Endothelial cell of umbilical vein (primary cell): ENCODE results near the gene PSMB3. TPM values are rescaled to one million over a fixed set of nuclear protein-coding genes. Genes with fewer than 3 reads are reported as not detected.

Experiments
- BruUV-seq: library from RNA; stranded (reverse); fragments of 400-500 nt; replicated peaks from 2 replicates; lab custom pipeline; 2021; lab: Mats Ljungman, UMichigan
- CTCF ChIA-PET: fragments of 300-600, 350-600 bp; sonication (Branson Sonifier 250); formaldehyde crosslinking; loops from one replicate; lab custom pipeline; 2021; ENCODE audit warnings: antibody characterized with exemption, inconsistent platforms; lab: Charles Lee
- POLR2A ChIA-PET: fragments of 300-600, 350-600 bp; sonication (Branson Sonifier 250); formaldehyde crosslinking; loops from one replicate; lab custom pipeline; 2021; ENCODE audit warnings: antibody characterized with exemption, inconsistent platforms; lab: Charles Lee
- DNase-seq: peaks from one replicate; pipeline ENCODE4 v3.0.0-alpha.2; 2011; ENCODE audit warnings: low read depth, low spot score
- FAIRE-seq: peaks from 2 replicates; lab custom pipeline; 2011; peaks lifted over from hg19 to GRCh38; lab: Jason Lieb, UNC
- H2AFZ ChIP-seq: 2 replicates; pipeline ENCODE4 v1.6.0; 2012; ENCODE audit warnings: low read depth, low read length, control low read depth, inconsistent platforms
- H3K27ac ChIP-seq: 2 replicates; pipeline ENCODE4 v1.5.1; 2011; ENCODE audit warnings: low read depth, mild to moderate bottlenecking, control low read depth, low read length, moderate library complexity; ENCODE audit not compliant: insufficient read depth
- H3K27me3 ChIP-seq, 2 experiments: 2 replicates each; pipeline versions ENCODE4 v1.6.0 to v1.6.1; 2011; ENCODE audit warnings: low read length in 2 of 2, mixed read lengths in 1 of 2; ENCODE audit not compliant: control insufficient read depth in 2 of 2, insufficient read depth in 2 of 2
- H3K36me3 ChIP-seq, 2 experiments: 2 replicates in 1 of 2; 3 replicates in 1 of 2; pipeline ENCODE4 v1.5.1; 2011; ENCODE audit warnings: low read length in 2 of 2, mild to moderate bottlenecking in 1 of 2, moderate library complexity in 1 of 2; ENCODE audit not compliant: control insufficient read depth in 2 of 2, insufficient read depth in 2 of 2; ENCODE audit errors: extremely low read depth in 1 of 2
- H3K4me1 ChIP-seq: 3 replicates; pipeline ENCODE4 v1.5.1; 2011; ENCODE audit warnings: mild to moderate bottlenecking, low read length; ENCODE audit not compliant: control insufficient read depth, insufficient read depth; ENCODE audit errors: extremely low read depth
- H3K4me2 ChIP-seq: 2 replicates; pipeline ENCODE4 v1.6.1; 2011; ENCODE audit warnings: low read length, control low read depth, mixed read lengths; ENCODE audit not compliant: insufficient read depth
- H3K4me3 ChIP-seq, 3 experiments: fragments of 200-600 bp in 1 of 3; sonication (generic), shearing (Covaris generic) in 1 of 3; replicated peaks in 1 of 3; 2 replicates each; pipeline ENCODE4 v1.5.1; 2011 to 2016; ENCODE audit warnings: control low read depth in 3 of 3, low read length in 3 of 3, mild to moderate bottlenecking in 2 of 3, inconsistent platforms in 1 of 3, low read depth in 1 of 3, moderate library complexity in 1 of 3; ENCODE audit not compliant: insufficient read depth in 1 of 3
- H3K79me2 ChIP-seq: 2 replicates; pipeline ENCODE4 v1.6.0; 2012; ENCODE audit warnings: low read length, inconsistent platforms; ENCODE audit not compliant: control insufficient read depth, insufficient read depth
- H3K9ac ChIP-seq: replicated peaks from 2 replicates; pipeline ENCODE3; 2011; ENCODE audit warnings: low read length, control low read depth; ENCODE audit not compliant: insufficient read depth; ENCODE audit errors: extremely low read depth
- H3K9me1 ChIP-seq: replicated peaks from 3 replicates; pipeline ENCODE4 v1.6.0; 2011; ENCODE audit warnings: mild to moderate bottlenecking, low read length; ENCODE audit not compliant: control insufficient read depth, insufficient read depth; ENCODE audit errors: extremely low read depth
- H3K9me3 ChIP-seq: replicated peaks from 2 replicates; pipeline ENCODE4 v1.5.1; 2012; ENCODE audit warnings: low read length, inconsistent platforms; ENCODE audit not compliant: control insufficient read depth, insufficient read depth
- H4K20me1 ChIP-seq: replicated peaks from 2 replicates; pipeline ENCODE3; 2011; ENCODE audit warnings: mild to moderate bottlenecking, low read length; ENCODE audit not compliant: control insufficient read depth, insufficient read depth; ENCODE audit errors: extremely low read depth
- GATA2 ChIP-seq: IDR thresholded peaks from 2 replicates; pipeline ENCODE4 v1.7.0; 2011; ENCODE audit warnings: low read depth, mild to moderate bottlenecking, moderate library complexity, mixed read lengths, low read length; ENCODE audit not compliant: insufficient read length, insufficient read depth
- JUN ChIP-seq: IDR thresholded peaks from 2 replicates; pipeline ENCODE4 v1.6.1; 2011; ENCODE audit warnings: borderline replicate concordance, low read depth; ENCODE audit not compliant: insufficient read length, insufficient read depth
- MYC ChIP-seq: IDR thresholded peaks from one replicate; pipeline ENCODE4 v1.6.1; 2011; ENCODE audit warnings: mild to moderate bottlenecking, low read depth, low read length
- POLR2A ChIP-seq: IDR thresholded peaks from 2 replicates; pipeline ENCODE4 v1.6.1; 2012; ENCODE audit warnings: low read depth, mild to moderate bottlenecking, control low read depth, low read length
- POLR2AphosphoS5 ChIP-seq: IDR thresholded peaks from 2 replicates; pipeline ENCODE4 v1.6.1; 2012; ENCODE audit warnings: low read depth, mild to moderate bottlenecking, control low read depth, low read length, moderate library complexity; ENCODE audit not compliant: insufficient read depth
- dilution Hi-C: fragments of 300-500 bp; cut with MboI; formaldehyde crosslinking; loops from one replicate; pipeline ENCODE4 v1.15.0; 2019; ENCODE audit warnings: low sequenced_read_pairs; ENCODE audit not compliant: extremely low pct_ligation_motif_present
- intact Hi-C: fragments of 100-400 bp; cut with micrococcal nuclease; formaldehyde crosslinking; loops from one replicate; pipeline ENCODE4 v1.10.0; 2022
- polyA plus RNA-seq, 4 experiments: library from polyadenylated mRNA; depleted of rRNA in 3 of 4; stranded (reverse) in 3 of 4; unstranded in 1 of 4; fragments of >200 nt; gene quantifications; 2 replicates each; pipeline versions ENCODE4 v1.2.1 to v1.2.3, GENCODE V29; 2011 to 2012; ENCODE audit warnings: missing spikeins in 1 of 4
- total RNA-seq: library from RNA; stranded (reverse); gene quantifications from 2 replicates; pipeline ENCODE4 v1.2.3, GENCODE V29; 2021
- TF ChIP-seq, protein P1 (sequence below), 2 donors: IDR thresholded peaks; 1 replicate in 1 of 2; 2 replicates in 1 of 2; pipeline ENCODE4 v1.5.1; 2011; ENCODE audit warnings: low read length in 2 of 2, mild to moderate bottlenecking in 2 of 2, moderate library complexity in 2 of 2, control low read depth in 1 of 2, inconsistent platforms in 1 of 2, low read depth in 1 of 2; ENCODE audit not compliant: insufficient read depth in 1 of 2; ENCODE audit errors: extremely low read depth in 1 of 2
- TF ChIP-seq, protein P2 (sequence below): IDR thresholded peaks from 2 replicates; pipeline ENCODE4 v1.6.1; 2011; ENCODE audit not compliant: insufficient read depth, insufficient read length

Gene PSMB3
- total and polyA plus RNA-seq, 2 donors (not counting 3 experiments of a cell fraction or from before 2014, with no cell fraction given) = 213 to 685 TPM

DNA sequence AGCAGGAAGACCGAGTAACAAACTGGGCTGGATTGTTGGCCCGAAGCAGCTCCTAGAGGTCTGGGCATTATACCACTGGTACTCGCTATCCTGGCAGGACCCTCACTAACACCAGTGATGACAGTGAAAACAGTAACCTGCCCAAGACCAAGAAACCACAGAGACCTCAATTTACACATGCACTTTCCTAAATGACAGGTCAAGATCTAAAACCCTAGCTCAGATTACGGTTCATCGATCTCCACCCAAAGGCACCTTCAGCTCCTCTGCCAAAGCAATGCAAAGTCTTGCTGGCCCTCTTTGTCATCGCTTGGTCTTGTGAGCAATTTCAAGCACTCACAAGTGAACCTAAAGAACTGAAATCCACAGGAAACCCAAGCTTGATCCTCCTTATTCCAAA lies 45.3 kb downstream of the PSMB3 start:
- no TSS peak for BruUV-seq
- POLR2A ChIA-PET = no interaction called here
- H3K9ac ChIP-seq = peak overlapping the region; percentile 66

More for the DNA sequence above, 45.3 kb downstream of the PSMB3 start:
- dilution Hi-C loops (no loop called here), intact Hi-C loops (loop anchor here (2.0 kb wide), 2 partner anchors 47 to 71 kb away; no protein-coding TSS in a partner anchor)
- H3K4me1 ChIP-seq = peaks cover 17% of the 10 kb centered on the region
- H3K27ac ChIP-seq = no peak overlapping the region
- CTCF ChIA-PET = interaction anchor here (0.9 kb wide), 1 partner anchor 36 kb away, joined by 3 read pairs; no protein-coding TSS in a partner anchor
- no peaks in the 10 kb centered on the region for H3K9me3 ChIP-seq
- peaks cover 11 to 12% of the 10 kb centered on the region in 2 experiments for H3K36me3 ChIP-seq
- H3K9me1 ChIP-seq = no peaks in the 10 kb centered on the region
- peak overlapping the region in 1 of 3 experiments; percentile 70 for H3K4me3 ChIP-seq
- peaks cover 47% of the 10 kb centered on the region for H3K79me2 ChIP-seq
- H3K4me2 ChIP-seq = peak overlapping the region; percentile 88
- FAIRE-seq = no peak
- DNase-seq = no peak
- no peaks in the 10 kb centered on the region for H4K20me1 ChIP-seq
- no peaks in the 10 kb centered on the region for H3K27me3 ChIP-seq
- H2AFZ ChIP-seq = no peak overlapping the region
- TF ChIP-seq GATA2 (no peak), MYC (no peak), POLR2A (no peak), JUN (no peak), POLR2AphosphoS5 (no peak)
- TF ChIP-seq, protein P1, sequence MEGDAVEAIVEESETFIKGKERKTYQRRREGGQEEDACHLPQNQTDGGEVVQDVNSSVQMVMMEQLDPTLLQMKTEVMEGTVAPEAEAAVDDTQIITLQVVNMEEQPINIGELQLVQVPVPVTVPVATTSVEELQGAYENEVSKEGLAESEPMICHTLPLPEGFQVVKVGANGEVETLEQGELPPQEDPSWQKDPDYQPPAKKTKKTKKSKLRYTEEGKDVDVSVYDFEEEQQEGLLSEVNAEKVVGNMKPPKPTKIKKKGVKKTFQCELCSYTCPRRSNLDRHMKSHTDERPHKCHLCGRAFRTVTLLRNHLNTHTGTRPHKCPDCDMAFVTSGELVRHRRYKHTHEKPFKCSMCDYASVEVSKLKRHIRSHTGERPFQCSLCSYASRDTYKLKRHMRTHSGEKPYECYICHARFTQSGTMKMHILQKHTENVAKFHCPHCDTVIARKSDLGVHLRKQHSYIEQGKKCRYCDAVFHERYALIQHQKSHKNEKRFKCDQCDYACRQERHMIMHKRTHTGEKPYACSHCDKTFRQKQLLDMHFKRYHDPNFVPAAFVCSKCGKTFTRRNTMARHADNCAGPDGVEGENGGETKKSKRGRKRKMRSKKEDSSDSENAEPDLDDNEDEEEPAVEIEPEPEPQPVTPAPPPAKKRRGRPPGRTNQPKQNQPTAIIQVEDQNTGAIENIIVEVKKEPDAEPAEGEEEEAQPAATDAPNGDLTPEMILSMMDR (IDR thresholded peaks at IDR 0.05; ENCODE audit: extremely low read depth in 1 of 2, insufficient read depth in 1 of 2, low read depth in 1 of 2, low read length in 2 of 2) = no peak
- TF ChIP-seq, protein P2, sequence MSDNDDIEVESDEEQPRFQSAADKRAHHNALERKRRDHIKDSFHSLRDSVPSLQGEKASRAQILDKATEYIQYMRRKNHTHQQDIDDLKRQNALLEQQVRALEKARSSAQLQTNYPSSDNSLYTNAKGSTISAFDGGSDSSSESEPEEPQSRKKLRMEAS = no peak
